HG03039 (cell line): ENCODE results near the gene TRPV2.
"Not testable (repeated sequence)": the region's sequence is repeated elsewhere in the genome, so short reads cannot be mapped to it uniquely, and the experiment has no call there.

Source experiments
- ATAC-seq: cut with Tn5 transposase; IDR thresholded peaks from one replicate; pipeline ENCODE4 v1.9.1; 2021; ENCODE audit warnings: mild to moderate bottlenecking, moderate library complexity; ENCODE audit not compliant: unreplicated experiment

TRPV2 gene, protein sequence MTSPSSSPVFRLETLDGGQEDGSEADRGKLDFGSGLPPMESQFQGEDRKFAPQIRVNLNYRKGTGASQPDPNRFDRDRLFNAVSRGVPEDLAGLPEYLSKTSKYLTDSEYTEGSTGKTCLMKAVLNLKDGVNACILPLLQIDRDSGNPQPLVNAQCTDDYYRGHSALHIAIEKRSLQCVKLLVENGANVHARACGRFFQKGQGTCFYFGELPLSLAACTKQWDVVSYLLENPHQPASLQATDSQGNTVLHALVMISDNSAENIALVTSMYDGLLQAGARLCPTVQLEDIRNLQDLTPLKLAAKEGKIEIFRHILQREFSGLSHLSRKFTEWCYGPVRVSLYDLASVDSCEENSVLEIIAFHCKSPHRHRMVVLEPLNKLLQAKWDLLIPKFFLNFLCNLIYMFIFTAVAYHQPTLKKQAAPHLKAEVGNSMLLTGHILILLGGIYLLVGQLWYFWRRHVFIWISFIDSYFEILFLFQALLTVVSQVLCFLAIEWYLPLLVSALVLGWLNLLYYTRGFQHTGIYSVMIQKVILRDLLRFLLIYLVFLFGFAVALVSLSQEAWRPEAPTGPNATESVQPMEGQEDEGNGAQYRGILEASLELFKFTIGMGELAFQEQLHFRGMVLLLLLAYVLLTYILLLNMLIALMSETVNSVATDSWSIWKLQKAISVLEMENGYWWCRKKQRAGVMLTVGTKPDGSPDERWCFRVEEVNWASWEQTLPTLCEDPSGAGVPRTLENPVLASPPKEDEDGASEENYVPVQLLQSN

GRCh38 chr17:16415031-16415924 lies at the start of gene TRPV2:
Gene TRPV2 (plus strand): TSS chr17:16415571. CDS start chr17:16417669, 2,098 bp downstream.
- no peak for ATAC-seq

DNA sequence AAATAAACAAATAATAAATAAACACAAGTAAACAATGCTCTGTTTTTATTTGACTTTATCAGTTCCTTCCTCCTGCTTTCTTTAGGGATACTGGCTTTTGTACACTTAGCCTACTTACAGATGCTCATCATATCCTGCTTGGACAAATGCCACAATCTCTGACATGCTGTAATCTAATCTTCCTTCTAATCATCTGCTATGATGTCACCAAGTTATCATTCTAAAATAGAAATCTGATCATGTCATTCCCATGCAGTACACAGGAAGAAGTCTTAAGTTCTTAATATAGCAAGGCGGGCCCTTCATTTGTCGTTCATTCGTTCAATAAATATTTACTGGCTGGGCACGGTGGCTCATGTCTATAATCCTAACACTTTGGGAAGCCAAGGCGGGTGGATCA lies 43.6 kb upstream of the TRPV2 start:
- ATAC-seq, result no peak

DNA sequence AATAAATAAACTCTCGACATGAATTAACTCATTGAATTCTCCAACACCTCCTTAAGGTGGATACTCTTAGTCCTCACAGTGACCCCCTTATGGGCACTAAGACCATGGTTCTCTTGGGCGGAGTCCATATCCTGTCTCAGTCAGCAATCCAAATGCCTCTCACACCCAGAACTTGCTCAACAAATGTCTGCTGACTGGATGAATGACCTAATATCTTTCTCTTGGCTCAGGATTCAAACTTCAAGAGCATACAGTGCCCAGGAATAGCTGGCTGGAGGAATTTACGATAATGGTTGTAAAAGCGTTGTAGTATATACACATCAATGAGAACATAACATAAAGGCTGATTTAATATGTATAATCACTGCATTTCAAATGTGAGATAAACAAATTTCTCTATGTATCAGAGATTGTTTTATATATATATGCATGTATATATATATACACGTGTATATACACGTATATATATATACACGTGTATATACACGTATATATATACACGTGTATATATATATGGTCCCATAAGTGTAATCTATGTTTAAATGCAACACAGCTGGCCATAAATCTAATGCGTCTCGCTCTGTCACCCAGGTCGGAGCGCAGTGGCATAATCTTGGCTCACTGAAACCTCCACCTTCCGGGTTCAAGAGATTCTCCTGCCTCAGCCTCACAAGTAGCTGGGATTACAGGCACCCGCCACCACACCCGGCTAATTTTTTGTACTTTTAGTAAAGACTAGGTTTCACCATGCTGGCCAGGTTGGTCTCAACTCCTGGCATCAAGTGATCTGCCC lies 41.0 kb upstream of the TRPV2 start:
- ATAC-seq, result no peak

DNA sequence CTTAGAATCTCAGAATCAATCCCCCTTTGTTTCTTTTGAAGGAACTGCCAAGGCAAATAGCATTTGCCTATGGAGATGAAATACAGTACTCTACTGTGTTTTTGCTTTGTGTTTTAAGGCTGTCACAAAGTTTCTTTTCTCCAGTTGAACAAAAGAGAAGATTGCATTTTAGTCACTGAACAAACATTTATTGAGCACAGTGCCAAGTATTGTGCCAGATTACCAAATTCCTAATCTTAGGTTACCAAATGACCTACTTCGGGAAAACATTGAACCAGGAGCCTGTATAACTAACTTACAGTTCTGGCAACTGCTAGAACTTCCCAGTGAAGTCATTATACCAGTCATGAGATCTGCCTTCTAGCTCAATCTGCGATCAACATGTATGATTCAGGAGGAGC lies 37.4 kb upstream of the TRPV2 start:
- ATAC-seq, result no peak

DNA sequence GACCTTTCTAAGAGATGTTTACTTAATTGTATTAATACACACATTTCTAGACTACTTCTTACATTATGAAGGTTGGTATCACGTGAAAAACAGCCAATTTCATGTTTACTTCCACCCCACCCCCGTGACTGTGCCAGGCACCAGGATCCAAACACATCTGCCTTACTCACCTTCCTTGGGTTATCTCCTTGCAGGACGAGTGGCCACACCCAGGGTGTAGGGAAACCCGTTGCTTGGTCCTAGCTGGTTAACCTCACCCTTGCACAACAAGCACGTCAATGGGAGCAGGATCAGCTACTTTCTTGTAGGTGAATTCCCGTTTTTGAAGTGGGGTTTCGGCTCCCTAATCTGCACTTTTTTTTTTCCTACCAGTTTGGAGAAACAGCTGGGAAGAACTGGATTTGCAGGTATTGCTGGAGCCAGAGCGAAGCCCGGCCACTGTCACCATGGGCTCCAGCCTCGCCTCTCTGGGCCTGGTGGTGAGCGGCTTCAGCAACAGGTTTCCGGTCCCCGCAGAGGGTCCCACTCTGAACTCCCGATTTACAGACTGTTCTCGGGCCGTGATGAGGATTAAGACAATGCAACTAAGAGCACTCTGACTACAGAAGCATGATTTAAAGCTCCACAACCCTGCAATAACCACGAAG lies 36.6 kb upstream of the TRPV2 start:
- no peak for ATAC-seq

- ATAC-seq, result no peak
Observed at GRCh38 chr17:16379654-16380053, 35.7 kb upstream of the TRPV2 start.

GRCh38 chr17:16380640-16381495 lies 34.5 kb upstream of the TRPV2 start, which contains the start of gene UBB:
Gene UBB (plus strand): TSS chr17:16381091. CDS start chr17:16381908, 817 bp downstream.
- peak; percentile 88 for ATAC-seq

- no peak for ATAC-seq
Observed at GRCh38 chr17:16381496-16381820, 33.9 kb upstream of the TRPV2 start.

- no peak for ATAC-seq
Observed at GRCh38 chr17:16383216-16383615, 32.2 kb upstream of the TRPV2 start.

DNA sequence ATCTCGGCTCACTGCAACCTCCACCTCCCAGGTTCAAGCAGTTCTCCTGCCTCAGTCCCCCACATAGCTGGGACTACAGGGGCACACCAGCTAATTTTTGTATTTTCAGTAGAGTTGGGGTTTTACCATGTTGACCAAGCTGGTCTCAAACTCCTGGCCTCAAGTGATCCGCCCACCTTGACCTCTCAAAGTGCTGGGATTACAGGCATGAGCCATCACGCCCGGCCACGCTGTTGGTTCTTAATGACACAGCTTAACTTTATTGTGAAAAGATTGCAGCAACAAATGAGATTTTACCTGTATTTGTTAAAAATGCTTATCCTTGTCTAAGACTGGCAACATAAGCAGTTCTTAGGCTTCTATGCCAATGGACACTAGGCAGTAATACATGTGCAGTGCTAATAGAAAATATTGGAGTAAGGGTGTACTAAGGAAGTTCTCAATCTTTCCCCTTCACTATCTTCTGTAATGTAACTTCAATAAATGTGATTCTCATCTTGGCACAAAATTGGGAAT lies 31.5 kb upstream of the TRPV2 start:
- ATAC-seq, result no peak

GRCh38 chr17:16384557-16384956 lies 30.8 kb upstream of the TRPV2 start:
- no peak for ATAC-seq

DNA sequence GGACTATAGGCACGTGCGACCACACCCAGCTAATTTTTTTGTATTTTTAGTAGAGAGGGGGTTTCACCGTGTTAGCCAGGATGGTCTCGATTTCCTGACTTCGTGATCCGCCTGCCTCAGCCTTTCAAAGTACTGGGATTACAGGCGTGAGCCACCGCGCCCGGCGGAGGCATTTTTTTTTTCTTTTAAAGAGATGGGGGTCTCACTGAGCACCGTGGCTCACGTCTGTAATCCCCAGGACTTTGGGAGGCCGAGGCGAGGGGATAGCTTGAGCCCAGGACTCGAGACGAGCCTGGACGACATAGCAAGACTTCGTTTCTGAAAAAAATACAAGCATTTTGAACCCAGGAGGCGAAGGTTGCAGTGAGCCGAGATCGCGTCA lies 29.3 kb upstream of the TRPV2 start:
- ATAC-seq, result not testable (repeated sequence)

GRCh38 chr17:16391451-16391850 lies 23.9 kb upstream of the TRPV2 start:
- ATAC-seq, result no peak

DNA sequence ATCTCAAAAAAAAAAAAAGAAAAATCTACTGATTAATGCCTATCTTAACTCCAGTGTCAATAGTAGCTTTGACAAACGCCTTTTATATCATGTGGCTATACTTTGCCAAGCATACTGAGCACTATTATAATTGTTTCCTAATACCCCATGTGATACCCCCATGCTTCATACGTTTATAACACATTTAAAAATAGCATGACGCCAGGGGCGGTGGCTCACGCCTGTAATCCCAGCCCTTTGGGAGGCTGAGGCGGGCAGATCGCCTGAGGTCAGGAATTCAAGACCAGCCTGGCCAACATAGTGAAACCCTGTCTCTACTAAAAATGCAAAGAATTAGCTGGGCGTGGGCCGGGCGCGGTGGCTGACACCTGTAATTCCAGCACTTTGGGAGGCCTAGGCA lies 22.9 kb upstream of the TRPV2 start:
- ATAC-seq, result not testable (repeated sequence)

DNA sequence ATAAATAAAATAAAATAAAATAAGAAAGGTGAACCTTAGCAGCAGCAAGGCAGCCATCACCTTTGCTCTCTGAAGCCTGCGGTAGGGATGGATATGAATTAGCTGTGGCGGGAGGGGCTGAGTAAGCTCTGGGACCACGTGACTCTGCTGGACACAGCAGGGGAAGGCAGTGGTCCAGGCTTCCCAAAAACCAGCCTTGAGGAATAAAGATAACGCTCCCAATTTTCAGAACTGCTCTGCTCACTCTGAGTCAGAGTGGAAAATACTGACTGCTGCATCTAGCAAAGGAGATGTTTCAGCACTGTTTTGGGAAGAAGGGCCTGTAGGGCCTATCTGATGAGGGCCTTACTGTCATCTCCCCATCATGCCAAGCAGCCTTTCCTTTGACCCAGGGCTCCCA lies 19.5 kb upstream of the TRPV2 start:
- ATAC-seq, result not testable (repeated sequence)

DNA sequence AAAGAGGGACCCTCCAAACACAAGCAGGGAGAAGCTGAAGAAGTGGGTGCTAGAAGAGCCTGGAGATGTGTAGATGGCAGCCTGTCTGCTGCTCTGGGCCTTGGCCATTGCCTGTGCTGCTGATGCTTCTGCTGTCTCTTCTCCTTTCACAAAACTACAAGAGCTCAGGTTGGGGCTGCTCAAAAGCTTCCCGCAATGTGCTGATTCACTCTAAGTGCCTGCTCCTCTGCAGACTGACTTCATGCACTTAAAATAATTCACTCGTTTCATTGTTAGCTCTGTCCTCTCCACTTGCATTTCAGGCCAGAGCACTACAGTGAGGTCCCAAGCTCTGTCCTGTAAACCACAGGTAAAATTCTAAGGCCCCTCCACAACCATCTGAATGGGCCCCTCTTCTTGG lies 18.7 kb upstream of the TRPV2 start:
- ATAC-seq, result not testable (repeated sequence)

- peak; percentile 58 for ATAC-seq
Observed at GRCh38 chr17:16398270-16399267, 16.8 kb upstream of the TRPV2 start.

GRCh38 chr17:16403847-16404246 lies 11.5 kb upstream of the TRPV2 start:
- ATAC-seq, result not testable (repeated sequence)
